Left lung (tissue), 10 donors: ENCODE results near the gene RAP1B. TPM values are rescaled to one million over a fixed set of nuclear protein-coding genes. Genes with fewer than 3 reads are reported as not detected.
"Not testable (repeated sequence)": the region's sequence is repeated elsewhere in the genome, so short reads cannot be mapped to it uniquely, and the experiment has no call there.

ENCODE experiments used
- ATAC-seq: fragments of 200-7000 bp; cut with Tn5 transposase; one replicate; pipeline ENCODE4 v1.9.1; 2020; ENCODE audit warnings: moderate library complexity
- DNase-seq, 4 donors: peaks; one replicate each; pipeline ENCODE4 v3.0.0-alpha.2; 2013 to 2020
- H3K27ac ChIP-seq, 2 donors: fragments of 200-600 bp; sonication (generic) in 1 of 2; one replicate each; pipeline versions ENCODE4 v1.5.0 to v1.8.0; 2020 to 2021
- H3K27me3 ChIP-seq, 2 donors: fragments of 200-600 bp; sonication (generic) in 1 of 2; one replicate each; pipeline versions ENCODE4 v1.5.0 to v1.8.0; 2020 to 2021
- H3K36me3 ChIP-seq, 2 donors: fragments of 200-600 bp; sonication (generic) in 1 of 2; one replicate each; pipeline versions ENCODE4 v1.5.0 to v1.8.0; 2020 to 2021
- H3K4me1 ChIP-seq, 2 donors: fragments of 200-600 bp; one replicate each; pipeline ENCODE4 v1.8.0; 2021
- H3K4me3 ChIP-seq, 2 donors: fragments of 200-600 bp; sonication (generic) in 1 of 2; one replicate each; pipeline versions ENCODE4 v1.5.0 to v1.8.0; 2020 to 2021; ENCODE audit warnings: mild to moderate bottlenecking in 1 of 2
- H3K9me3 ChIP-seq, 2 donors: fragments of 200-600 bp; sonication (generic) in 1 of 2; one replicate each; pipeline versions ENCODE4 v1.5.0 to v1.8.0; 2020 to 2021
- CTCF ChIP-seq, 2 donors: fragments of 200-600 bp; sonication (generic) in 1 of 2; IDR thresholded peaks; one replicate each; pipeline versions ENCODE4 v1.5.0 to v1.8.0; 2021; ENCODE audit warnings: antibody characterized with exemption in 2 of 2
- intact Hi-C, 2 donors: fragments of 100-400 bp; cut with DNase I; formaldehyde crosslinking; loops; one replicate each; pipeline versions ENCODE4 v1.11.2 to v1.14.2; 2022
- polyA plus RNA-seq, 6 donors: library from polyadenylated mRNA; unstranded; fragments of 120-200 nt; gene quantifications; one replicate each; pipeline ENCODE4 v1.2.1, GENCODE V29; 2013; ENCODE audit not compliant: insufficient read length in 6 of 6
- total RNA-seq, 2 donors: library from RNA; stranded (reverse); fragmentation: NEBNext Ultra II Directional; extraction: Animal tissue kit (Norgen Biotek cat#: 25700); gene quantifications; one replicate each; pipeline ENCODE4 v1.2.1, GENCODE V29; 2021
- donor health status: DM: no; HTN: yes; CAD: no.
- donor health status: DM: no; HTN: no; CAD: no.

RAP1B gene
- total and polyA plus RNA-seq, 8 donors = 137 to 211 (median 183) TPM

GRCh38 chr12:68671179-68671578 lies 60.5 kb downstream of the RAP1B start:
- no peaks in the 10 kb centered on the region for H3K27me3 ChIP-seq
- H3K27ac ChIP-seq = no peak overlapping the region
- intact Hi-C loops = no loop called here
- H3K36me3 ChIP-seq = no peaks in the 10 kb centered on the region
- no peaks in the 10 kb centered on the region for H3K9me3 ChIP-seq
- no peak for TF ChIP-seq CTCF (IDR thresholded peaks at IDR 0.05)
- H3K4me3 ChIP-seq = no peak overlapping the region
- no peak for ATAC-seq
- DNase-seq = no peak
- H3K4me1 ChIP-seq = peaks cover 0 to 11% of the 10 kb centered on the region in 2 donors

GRCh38 chr12:68673788-68674187 lies 63.1 kb downstream of the RAP1B start:
- H3K27me3 ChIP-seq = no peaks in the 10 kb centered on the region
- H3K4me1 ChIP-seq = peaks cover 0 to 14% of the 10 kb centered on the region in 2 donors
- ATAC-seq = no peak
- no peak overlapping the region for H3K27ac ChIP-seq
- no peak overlapping the region for H3K4me3 ChIP-seq
- no peak for DNase-seq
- TF ChIP-seq CTCF (IDR thresholded peaks at IDR 0.05) = no peak
- intact Hi-C loops = no loop called here
- H3K9me3 ChIP-seq = no peaks in the 10 kb centered on the region
- H3K36me3 ChIP-seq = no peaks in the 10 kb centered on the region

GRCh38 chr12:68674376-68674775 lies 63.7 kb downstream of the RAP1B start:
- H3K27ac ChIP-seq = no peak overlapping the region
- no peaks in the 10 kb centered on the region for H3K9me3 ChIP-seq
- intact Hi-C loops = no loop called here
- H3K36me3 ChIP-seq = no peaks in the 10 kb centered on the region
- H3K4me3 ChIP-seq = no peak overlapping the region
- no peak for DNase-seq
- TF ChIP-seq CTCF (IDR thresholded peaks at IDR 0.05) = no peak
- peaks cover 0 to 14% of the 10 kb centered on the region in 2 donors for H3K4me1 ChIP-seq
- ATAC-seq = no peak
- no peaks in the 10 kb centered on the region for H3K27me3 ChIP-seq

- Histone ChIP-seq H3K27ac (peak overlapping the region in 1 of 2 donors; percentile 41), H3K27me3 (no peaks in the 10 kb centered on the region), H3K9me3 (no peaks in the 10 kb centered on the region), H3K36me3 (no peaks in the 10 kb centered on the region), H3K4me3 (no peak overlapping the region), H3K4me1 (peaks cover 0 to 14% of the 10 kb centered on the region in 2 donors)
- TF ChIP-seq CTCF (IDR thresholded peaks at IDR 0.05) = no peak
- intact Hi-C loops = no loop called here
- ATAC-seq (no peak), DNase-seq (no peak)
Observed at GRCh38 chr12:68675101-68675842, 64.6 kb downstream of the RAP1B start.

GRCh38 chr12:68676854-68677253 lies 66.2 kb downstream of the RAP1B start:
- H3K27me3 ChIP-seq, intact Hi-C loops, DNase-seq, H3K9me3 ChIP-seq, H3K27ac ChIP-seq, H3K4me3 ChIP-seq, ATAC-seq, H3K36me3 ChIP-seq: not testable (repeated sequence)
- peaks cover 0 to 14% of the 10 kb centered on the region in 2 donors for H3K4me1 ChIP-seq

GRCh38 chr12:68686262-68686594 lies 75.5 kb downstream of the RAP1B start:
- Histone ChIP-seq H3K27ac (peak overlapping the region; percentile 78 to 85), H3K27me3 (no peaks in the 10 kb centered on the region), H3K36me3 (peaks cover 0 to 12% of the 10 kb centered on the region in 2 donors), H3K4me1 (peaks cover 6 to 22% of the 10 kb centered on the region in 2 donors), H3K4me3 (peak overlapping the region; percentile 95 to 98), H3K9me3 (no peaks in the 10 kb centered on the region)
- DNase-seq = no peak
- intact Hi-C loops = no loop called here
- no peak for TF ChIP-seq CTCF (IDR thresholded peaks at IDR 0.05)
- no peak for ATAC-seq
